Lung (tissue), 12 donors: Measurements from ENCODE around the gene FER. TPM values are rescaled to one million over a fixed set of nuclear protein-coding genes. Genes with fewer than 3 reads are reported as not detected.
"Not testable (repeated sequence)": the region's sequence is repeated elsewhere in the genome, so short reads cannot be mapped to it uniquely, and the experiment has no call there.

Experiments
- ATAC-seq: fragments of 200-7000 bp; cut with Tn5 transposase; one replicate; pipeline ENCODE4 v1.9.1; 2020; ENCODE audit warnings: moderate number of reproducible peaks; ENCODE audit not compliant: insufficient read depth, low FRiP score
- DNase-seq, 3 donors: peaks; one replicate each; pipeline ENCODE4 v3.0.0-alpha.2; 2013 to 2017
- H3K27ac ChIP-seq, 2 donors: one replicate each; pipeline ENCODE4 v1.5.1; 2013; ENCODE audit warnings: mild to moderate bottlenecking in 2 of 2, moderate library complexity in 2 of 2, control low read depth in 1 of 2, inconsistent platforms in 1 of 2, low read depth in 1 of 2, low read length in 1 of 2
- H3K27me3 ChIP-seq, 3 donors: one replicate each; pipeline ENCODE4 v1.5.1; 2013; ENCODE audit warnings: low read length in 2 of 3; ENCODE audit not compliant: control insufficient read depth in 3 of 3, insufficient read depth in 3 of 3
- H3K36me3 ChIP-seq, 4 donors: one replicate each; pipeline ENCODE4 v1.5.1; 2013; ENCODE audit warnings: low read length in 4 of 4, mild to moderate bottlenecking in 1 of 4, moderate library complexity in 1 of 4; ENCODE audit not compliant: control insufficient read depth in 4 of 4, insufficient read depth in 4 of 4
- H3K4me1 ChIP-seq, 5 donors: one replicate each; pipeline ENCODE4 v1.5.1; 2013; ENCODE audit warnings: low read length in 5 of 5, mild to moderate bottlenecking in 2 of 5, moderate library complexity in 1 of 5; ENCODE audit not compliant: control insufficient read depth in 5 of 5, insufficient read depth in 5 of 5
- H3K4me3 ChIP-seq: one replicate; pipeline ENCODE4 v1.5.1; 2013; ENCODE audit warnings: mild to moderate bottlenecking, control low read depth, moderate library complexity
- H3K9ac ChIP-seq, 2 donors: one replicate each; pipeline ENCODE4 v1.5.1; 2013; ENCODE audit warnings: low read length in 2 of 2, control low read depth in 1 of 2; ENCODE audit not compliant: insufficient read depth in 1 of 2
- H3K9me3 ChIP-seq, 4 donors: one replicate each; pipeline ENCODE4 v1.5.1; 2013; ENCODE audit warnings: low read length in 3 of 4, mild to moderate bottlenecking in 1 of 4, moderate library complexity in 1 of 4; ENCODE audit not compliant: control insufficient read depth in 4 of 4, insufficient read depth in 3 of 4
- CTCF ChIP-seq: IDR thresholded peaks from 2 replicates; pipeline ENCODE4 v1.5.1; 2012; ENCODE audit warnings: mild to moderate bottlenecking; ENCODE audit errors: control extremely low read depth, extremely low read depth
- WGBS, 2 donors: extraction: QIAGEN DNeasy Blood & Tissue Kit; methylation state at CpG; one replicate each; pipeline ENCODE4 v1.1.7; 2013; 5-methylcytosine and 5-hydroxymethylcytosine counted together
- polyA plus RNA-seq, 2 donors: library from polyadenylated mRNA; stranded (reverse); fragments of 200-250 nt; gene quantifications; one replicate each; pipeline ENCODE4 v1.2.1, GENCODE V29; 2013
- total RNA-seq, 2 donors: library from RNA; depleted of rRNA in 1 of 2; stranded (reverse); fragments of >200 nt in 1 of 2; gene quantifications; one replicate each; pipeline ENCODE4 v1.2.1, GENCODE V29; 2014 to 2021
- donor health status: control.
- donor health status: control.
- donor health status: Bipolar disorder and iron deficiency.
- donor health status: healthy.
- donor health status: DM: yes; HTN: yes; CAD: no.

FER gene
- total and polyA plus RNA-seq, 4 donors: 2.6 to 88.6 (median 12.2) TPM

GRCh38 chr5:108884736-108885135 is 137.0 kb downstream of the FER start:
- 67 to 72% methylated on average over 4 of the region's 4 CpGs for WGBS, 2 donors

GRCh38 chr5:108898257-108898656 is 150.6 kb downstream of the FER start:
- Histone ChIP-seq H3K27me3 (no peaks in the 10 kb centered on the region), H3K27ac (no peak overlapping the region), H3K36me3 (peaks cover 0 to 13% (median 0%) of the 10 kb centered on the region in 4 donors), H3K9me3 (no peaks in the 10 kb centered on the region), H3K9ac (no peak overlapping the region), H3K4me1 (peaks cover 0 to 5% (median 0%) of the 10 kb centered on the region in 5 donors), H3K4me3 (no peak overlapping the region)
- ATAC-seq (no peak), DNase-seq (no peak)
- no peak for TF ChIP-seq CTCF

More at GRCh38 chr5:108884736-108885135, 137.0 kb downstream of the FER start:
- ATAC-seq (no peak), DNase-seq (peak in 2 of 3 donors; percentile 83 to 84)
- H3K4me3 ChIP-seq: no peak overlapping the region
- H3K27me3 ChIP-seq: no peaks in the 10 kb centered on the region
- H3K9ac ChIP-seq: no peak overlapping the region
- peaks cover 0 to 7% (median 0%) of the 10 kb centered on the region in 5 donors for H3K4me1 ChIP-seq
- H3K27ac ChIP-seq: peak overlapping the region in 1 of 2 donors; percentile 9
- no peak for TF ChIP-seq CTCF
- no peaks in the 10 kb centered on the region for H3K9me3 ChIP-seq
- H3K36me3 ChIP-seq: peaks cover 0 to 9% (median 4%) of the 10 kb centered on the region in 4 donors

GRCh38 chr5:108898707-108899106 is 151.0 kb downstream of the FER start:
- TF ChIP-seq CTCF: no peak
- Histone ChIP-seq H3K9me3 (no peaks in the 10 kb centered on the region), H3K27ac (no peak overlapping the region), H3K27me3 (no peaks in the 10 kb centered on the region), H3K36me3 (peaks cover 0 to 13% (median 0%) of the 10 kb centered on the region in 4 donors), H3K9ac (no peak overlapping the region), H3K4me3 (no peak overlapping the region), H3K4me1 (peaks cover 0 to 5% (median 0%) of the 10 kb centered on the region in 5 donors)
- DNase-seq: no peak
- no peak for ATAC-seq

- not testable (repeated sequence) for H3K27ac ChIP-seq, ATAC-seq, H3K4me1 ChIP-seq, H3K27me3 ChIP-seq, H3K9me3 ChIP-seq, DNase-seq, H3K9ac ChIP-seq, H3K4me3 ChIP-seq
- H3K36me3 ChIP-seq: peaks cover 0 to 12% (median 0%) of the 10 kb centered on the region in 4 donors
- WGBS, 2 donors: 95 to 96% methylated on average over 6 of the region's 6 CpGs
Observed at GRCh38 chr5:108899244-108899643, 151.5 kb downstream of the FER start.
